ENCODE measurements around the gene NOL3. TPM values are rescaled to one million over a fixed set of nuclear protein-coding genes. Genes with fewer than 3 reads are reported as not detected.
A peak's percentile ranks its signal among the peaks of the same experiment; 100 is the strongest.

The NOL3 gene
- total and polyA plus RNA-seq, 8 donors: 15.2 to 119 (median 22.7) TPM

- TF ChIP-seq CTCF (IDR thresholded peaks at IDR 0.05): no peak
- DNase-seq: no peak
- H3K4me3 ChIP-seq: no peak overlapping the region
- H3K27me3 ChIP-seq: no peaks in the 10 kb centered on the region
- intact Hi-C loops (cut with DNase I): no loop called here
- no peaks in the 10 kb centered on the region for H3K9me3 ChIP-seq
- WGBS, 2 donors: 84 to 86% methylated on average over 6 to 8 of the region's 8 CpGs
- H3K27ac ChIP-seq: no peak overlapping the region
- H3K4me1 ChIP-seq: peaks cover 16 to 19% (median 18%) of the 10 kb centered on the region in 3 donors
- no peak for ATAC-seq
- no peak for FAIRE-seq
- H3K36me3 ChIP-seq: no peaks in the 10 kb centered on the region
Observed at GRCh38 chr16:67209565-67209964, 39.2 kb downstream of the NOL3 start.

- 87% methylated on average over 24 to 25 of the region's 25 CpGs for WGBS, 2 donors
- intact Hi-C loops (cut with DNase I): no loop called here
- Histone ChIP-seq H3K4me3 (no peak overlapping the region), H3K27me3 (no peaks in the 10 kb centered on the region), H3K4me1 (peaks cover 20 to 23% (median 23%) of the 10 kb centered on the region in 3 donors), H3K36me3 (no peaks in the 10 kb centered on the region), H3K9me3 (no peaks in the 10 kb centered on the region), H3K27ac (no peak overlapping the region)
- no peak for TF ChIP-seq CTCF (IDR thresholded peaks at IDR 0.05)
- peak in 1 of 6 donors; percentile 43 for DNase-seq
- no peak for ATAC-seq
- FAIRE-seq: no peak
Observed at GRCh38 chr16:67210069-67210937, 40.0 kb downstream of the NOL3 start.

- H3K27me3 ChIP-seq: no peaks in the 10 kb centered on the region
- no peak overlapping the region for H3K4me3 ChIP-seq
- WGBS, 2 donors: 85 to 87% methylated on average over 7 of the region's 7 CpGs
- no peak overlapping the region for H3K27ac ChIP-seq
- no peak for FAIRE-seq
- H3K36me3 ChIP-seq: no peaks in the 10 kb centered on the region
- H3K4me1 ChIP-seq: peaks cover 20 to 23% (median 23%) of the 10 kb centered on the region in 3 donors
- ATAC-seq: no peak
- no peaks in the 10 kb centered on the region for H3K9me3 ChIP-seq
- TF ChIP-seq CTCF (IDR thresholded peaks at IDR 0.05): no peak
- intact Hi-C loops (cut with DNase I): no loop called here
- DNase-seq: no peak
Observed at GRCh38 chr16:67211674-67212073, 41.3 kb downstream of the NOL3 start.

- no peak for DNase-seq
- peaks cover 20 to 23% (median 23%) of the 10 kb centered on the region in 3 donors for H3K4me1 ChIP-seq
- intact Hi-C loops (cut with DNase I): no loop called here
- no peak for FAIRE-seq
- peak overlapping the region in 2 of 4 donors; percentile 13 to 69 for H3K27ac ChIP-seq
- H3K4me3 ChIP-seq: no peak overlapping the region
- H3K36me3 ChIP-seq: no peaks in the 10 kb centered on the region
- no peak for TF ChIP-seq CTCF (IDR thresholded peaks at IDR 0.05)
- H3K9me3 ChIP-seq: no peaks in the 10 kb centered on the region
- H3K27me3 ChIP-seq: no peaks in the 10 kb centered on the region
- ATAC-seq: no peak
Observed at GRCh38 chr16:67212766-67213165, 42.4 kb downstream of the NOL3 start.
